Vagina (tissue), 2 donors: ENCODE data around the gene FAM163B.

Source experiments
- CTCF ChIP-seq, 3 experiments: fragments of 450-650 bp in 2 of 3; fragments of 200-600 bp in 1 of 3; sonication (generic) in 1 of 3; IDR thresholded peaks; one replicate each; pipeline ENCODE4 v1.5.1; 2017 to 2019; ENCODE audit warnings: antibody characterized with exemption in 3 of 3, mild to moderate bottlenecking in 2 of 3, moderate library complexity in 2 of 3
- POLR2AphosphoS5 ChIP-seq, 2 donors: sonication (generic); formaldehyde crosslinking; IDR thresholded peaks; one replicate each; pipeline ENCODE4 v1.9.0; 2017; ENCODE audit warnings: antibody characterized with exemption in 2 of 2, mild to moderate bottlenecking in 2 of 2, low read depth in 1 of 2; ENCODE audit not compliant: insufficient read depth in 1 of 2

DNA sequence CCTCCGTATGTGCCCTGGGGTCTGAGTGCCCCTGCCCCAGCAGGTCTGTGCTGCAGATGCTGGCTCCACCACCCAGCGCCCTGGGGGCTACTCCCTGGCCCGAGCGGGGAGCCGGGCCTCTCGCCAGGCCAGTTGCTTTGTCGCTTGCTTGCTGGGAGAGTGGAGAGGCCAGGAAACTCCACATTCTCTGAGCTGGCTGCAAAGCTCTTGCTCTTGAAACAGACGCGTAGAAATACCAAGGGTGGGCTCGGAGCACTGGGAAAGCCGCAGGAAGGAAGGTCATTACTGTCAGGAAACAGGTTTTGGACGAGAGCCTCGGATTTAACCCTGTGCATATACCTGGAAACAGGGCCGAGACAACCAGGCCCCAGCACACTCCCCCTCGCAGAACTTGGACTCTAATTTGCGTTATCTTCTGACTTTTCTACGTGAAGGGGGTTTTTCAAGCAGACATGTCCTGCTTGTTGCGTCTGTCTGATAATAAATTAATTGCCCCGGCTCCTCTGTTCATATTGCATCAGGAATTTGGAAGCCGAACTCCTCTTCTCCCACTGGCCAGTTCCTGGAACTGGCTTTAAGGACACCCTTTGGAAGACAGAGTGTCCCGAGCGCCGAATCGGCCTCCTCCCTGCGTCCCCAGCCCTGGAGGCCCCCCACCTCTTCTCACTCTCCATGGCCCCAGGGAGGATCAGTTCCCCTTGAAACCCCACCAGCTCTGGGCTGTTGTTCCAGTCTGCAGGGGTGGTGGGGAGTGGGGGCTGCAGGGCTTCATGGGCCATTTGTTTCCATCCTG, 63.5 kb downstream of the FAM163B start:
- TF ChIP-seq CTCF (IDR thresholded peaks at IDR 0.05) (no peak), POLR2AphosphoS5 (IDR thresholded peaks at IDR 0.05; ENCODE audit: insufficient read depth in 1 of 2, low read depth in 1 of 2) (no peak)
